ENCODE results near the gene TF. TPM values are rescaled to one million over a fixed set of nuclear protein-coding genes. Genes with fewer than 3 reads are reported as not detected.

Gene TF
- total and polyA plus RNA-seq, 2 of the 8 experiments (the other 6 are each of a cell fraction or from before 2014, with no cell fraction given) = 0.02 to 0.26 TPM

DNA sequence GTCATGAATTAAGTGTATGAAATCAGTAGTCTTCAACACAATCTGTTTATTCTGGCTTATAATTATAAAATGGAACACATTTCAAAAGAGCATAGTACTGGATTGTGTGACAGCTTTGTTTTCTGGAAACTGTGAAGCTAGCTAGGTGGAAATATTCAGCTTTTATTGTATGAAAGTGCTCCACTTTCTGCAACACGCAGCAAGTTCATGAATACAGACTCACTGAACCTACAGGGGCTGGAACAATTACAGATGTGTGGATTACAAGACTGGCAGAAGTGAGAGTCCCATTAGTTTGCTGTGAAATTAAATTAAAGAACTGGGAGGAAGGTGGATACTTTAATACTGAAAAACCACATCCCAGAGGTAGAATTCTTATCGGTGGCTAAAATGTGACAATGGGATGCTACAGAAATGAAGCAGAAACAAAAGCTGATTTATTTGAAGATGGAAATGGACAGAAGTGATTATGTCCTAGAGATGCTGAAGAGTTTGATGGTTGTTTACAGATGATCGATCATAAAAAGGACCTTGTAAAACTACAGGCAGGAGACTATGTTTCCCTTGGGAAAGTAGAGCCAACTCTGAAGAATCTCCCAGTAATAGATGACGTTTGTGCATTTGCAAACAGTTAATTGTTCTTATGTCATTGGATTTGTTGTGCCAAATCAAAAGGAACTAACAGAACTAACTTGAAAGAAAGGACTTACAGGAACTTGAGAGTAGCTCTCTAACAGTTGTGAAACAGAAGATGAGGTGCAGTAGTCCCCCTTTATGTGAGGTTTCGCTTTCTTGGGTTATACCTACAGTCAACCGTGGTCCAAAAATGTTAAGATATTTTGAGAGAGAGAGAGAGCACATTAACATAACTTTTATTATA lies 15.7 kb downstream of the TF start:
- H2AFZ ChIP-seq (ENCODE audit: low read length) = no peak overlapping the region
- POLR2A ChIA-PET (ENCODE audit: partially characterized antibody) = no interaction called here
- no peak overlapping the region for H3K56ac ChIP-seq (replicated peaks; ENCODE audit: insufficient read length, low read depth, low read length)
- TF ChIP-seq, protein P1, sequence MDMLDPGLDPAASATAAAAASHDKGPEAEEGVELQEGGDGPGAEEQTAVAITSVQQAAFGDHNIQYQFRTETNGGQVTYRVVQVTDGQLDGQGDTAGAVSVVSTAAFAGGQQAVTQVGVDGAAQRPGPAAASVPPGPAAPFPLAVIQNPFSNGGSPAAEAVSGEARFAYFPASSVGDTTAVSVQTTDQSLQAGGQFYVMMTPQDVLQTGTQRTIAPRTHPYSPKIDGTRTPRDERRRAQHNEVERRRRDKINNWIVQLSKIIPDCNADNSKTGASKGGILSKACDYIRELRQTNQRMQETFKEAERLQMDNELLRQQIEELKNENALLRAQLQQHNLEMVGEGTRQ (IDR thresholded peaks at IDR 0.05; ENCODE audit: low read length) = no peak
- TF ChIP-seq NANOG (IDR thresholded peaks at IDR 0.05; ENCODE audit: insufficient read depth, low read depth, low read length, poor library complexity, severe bottlenecking) (no peak), MAFK (IDR thresholded peaks at IDR 0.05; ENCODE audit: low read depth, low read length) (no peak), HDAC6 (IDR thresholded peaks at IDR 0.05; ENCODE audit: low read depth, low read length) (no peak), JUN (IDR thresholded peaks at IDR 0.05; ENCODE audit: low read depth, low read length) (no peak), SP4 (IDR thresholded peaks at IDR 0.05; ENCODE audit: low read length) (no peak), CHD1 (IDR thresholded peaks at IDR 0.05; ENCODE audit: low read depth, low read length) (no peak), EGR1 (IDR thresholded peaks at IDR 0.05; ENCODE audit: borderline replicate concordance, low read depth, low read length) (no peak), TBP (IDR thresholded peaks at IDR 0.05; ENCODE audit: low read depth, low read length) (no peak)
- TF ChIP-seq, protein P2, sequence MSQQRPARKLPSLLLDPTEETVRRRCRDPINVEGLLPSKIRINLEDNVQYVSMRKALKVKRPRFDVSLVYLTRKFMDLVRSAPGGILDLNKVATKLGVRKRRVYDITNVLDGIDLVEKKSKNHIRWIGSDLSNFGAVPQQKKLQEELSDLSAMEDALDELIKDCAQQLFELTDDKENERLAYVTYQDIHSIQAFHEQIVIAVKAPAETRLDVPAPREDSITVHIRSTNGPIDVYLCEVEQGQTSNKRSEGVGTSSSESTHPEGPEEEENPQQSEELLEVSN (IDR thresholded peaks at IDR 0.05) = no peak

More for the DNA sequence above, 15.7 kb downstream of the TF start:
- H3K79me1 ChIP-seq (ENCODE audit: low read depth, low read length) = no peaks in the 10 kb centered on the region
- H2BK20ac ChIP-seq (ENCODE audit: low read length) = no peak overlapping the region
- H3K9ac ChIP-seq (replicated peaks in 1 of 4; ENCODE audit: extremely low read depth in 1 of 4, low read depth in 3 of 4, low read length in 3 of 4) = no peak overlapping the region
- H4K91ac ChIP-seq (replicated peaks; ENCODE audit: insufficient read length, low read length) = no peak overlapping the region
- H2BK12ac ChIP-seq (ENCODE audit: low read depth, low read length) = no peak overlapping the region
- H3K4me2 ChIP-seq (ENCODE audit: insufficient read depth in 1 of 2, low read depth in 2 of 2, low read length in 2 of 2) = no peak overlapping the region
- H4K5ac ChIP-seq (ENCODE audit: insufficient read length, low read depth, low read length) = no peak overlapping the region
- H3K18ac ChIP-seq (ENCODE audit: extremely low read depth, low read length) = no peak overlapping the region
- H2BK15ac ChIP-seq (ENCODE audit: low read length) = no peak overlapping the region
- no peak overlapping the region for H2BK5ac ChIP-seq (ENCODE audit: low read depth, low read length)
- H2BK120ac ChIP-seq (replicated peaks; ENCODE audit: low read depth, low read length) = no peak overlapping the region
- H3K27me3 ChIP-seq (replicated peaks in 1 of 4; ENCODE audit: control insufficient read depth in 3 of 4, extremely low read depth in 1 of 4, insufficient read depth in 3 of 4, low read length in 3 of 4) = no peaks in the 10 kb centered on the region; a peak in 1 of 7 replicates
- no peaks in the 10 kb centered on the region for H3K23me2 ChIP-seq (ENCODE audit: low read depth, low read length)
- no peak overlapping the region for H3K4ac ChIP-seq (replicated peaks; ENCODE audit: insufficient read length, low read depth, low read length)
- 89% methylated on average over 6 of the region's 6 CpGs; no CpG with 5 or more reads in 1 of the 2 experiments for WGBS, 2 experiments (ENCODE audit: extremely low coverage in 1 of 2, insufficient coverage in 1 of 2, insufficient read length in 1 of 2, insufficient replicate concordance in 2 of 2, low coverage in 1 of 2, low lambda C conversion rate in 2 of 2, missing lambda C conversion rate in 1 of 2)
- H3K4me1 ChIP-seq (replicated peaks in 1 of 4; ENCODE audit: control insufficient read depth in 3 of 4, insufficient read depth in 4 of 4, low read length in 3 of 4) = peaks cover 0 to 8% (median under 1%) of the 10 kb centered on the region in 4 experiments; a peak in 2 of 7 replicates
- no peak overlapping the region for H3K14ac ChIP-seq (ENCODE audit: insufficient read length)
- H2AK5ac ChIP-seq (ENCODE audit: low read depth, low read length) = no peak overlapping the region
- H4K20me1 ChIP-seq (replicated peaks in 1 of 2; ENCODE audit: control insufficient read depth in 1 of 2, insufficient read depth in 2 of 2, low read length in 2 of 2) = no peaks in the 10 kb centered on the region
- no peaks in the 10 kb centered on the region for H3K36me3 ChIP-seq (ENCODE audit: control insufficient read depth in 2 of 4, insufficient read depth in 4 of 4, low read length in 3 of 4)
- DNase-seq (ENCODE audit: low read depth in 1 of 2, low spot score in 2 of 2) (no peak), FAIRE-seq (no peak)
- no peak overlapping the region for H4K8ac ChIP-seq (ENCODE audit: extremely low read depth, insufficient read depth, low read length)
- no peak overlapping the region for H3K4me3 ChIP-seq (ENCODE audit: extremely low read depth in 1 of 4, insufficient read depth in 2 of 4, low read depth in 3 of 4, low read length in 4 of 4)
- no peak overlapping the region for H3K27ac ChIP-seq (ENCODE audit: low read depth, low read length)
- H3K9me3 ChIP-seq (ENCODE audit: insufficient read depth in 2 of 2, low read depth in 1 of 2, low read length in 1 of 2) = no peaks in the 10 kb centered on the region
- CTCF ChIA-PET (ENCODE audit: partially characterized antibody) = interaction anchor here (0.8 to 1.7 kb wide), 3 partner anchors 14 to 16 kb away, joined by 3 to 4 read pairs (median 3); partner anchors contain the start of gene TF
- no peak overlapping the region for H3K23ac ChIP-seq (ENCODE audit: insufficient read length)
- no peaks in the 10 kb centered on the region for H3K79me2 ChIP-seq (ENCODE audit: control insufficient read depth in 1 of 2, insufficient read depth in 2 of 2, low read length in 2 of 2)
